ENCODE measurements around the gene ZNF668.
"Not testable (repeated sequence)": the region's sequence is repeated elsewhere in the genome, so short reads cannot be mapped to it uniquely, and the experiment has no call there.

The ZNF668 gene

GRCh38 chr16:31023252-31023602, 50.8 kb downstream of the ZNF668 start:
- TF ChIP-seq CTCF (IDR thresholded peaks at IDR 0.05; ENCODE audit: low read length, missing control alignments), result no peak
- DNase-seq (ENCODE audit: low read depth), result no peak
- no peak overlapping the region for H3K4me3 ChIP-seq (replicated peaks; ENCODE audit: low read depth, low read length)

GRCh38 chr16:31022544-31023251, 51.3 kb downstream of the ZNF668 start:
- H3K4me3 ChIP-seq (replicated peaks; ENCODE audit: low read depth, low read length), result no peak overlapping the region
- no peak for TF ChIP-seq CTCF (IDR thresholded peaks at IDR 0.05; ENCODE audit: low read length, missing control alignments)
- no peak for DNase-seq (ENCODE audit: low read depth)

- H3K4me3 ChIP-seq (replicated peaks; ENCODE audit: low read depth, low read length), result no peak overlapping the region
- no peak for TF ChIP-seq CTCF (IDR thresholded peaks at IDR 0.05; ENCODE audit: low read length, missing control alignments)
- no peak for DNase-seq (ENCODE audit: low read depth)
Measured at GRCh38 chr16:31020536-31020935, 53.5 kb downstream of the ZNF668 start.

- not testable (repeated sequence) for H3K4me3 ChIP-seq (replicated peaks; ENCODE audit: low read depth, low read length); DNase-seq (ENCODE audit: low read depth)
Measured at GRCh38 chr16:31017756-31018155, 56.3 kb downstream of the ZNF668 start.

- TF ChIP-seq CTCF (IDR thresholded peaks at IDR 0.05; ENCODE audit: low read length, missing control alignments), result no peak
- DNase-seq (ENCODE audit: low read depth), result no peak
- H3K4me3 ChIP-seq (replicated peaks; ENCODE audit: low read depth, low read length), result no peak overlapping the region
Measured at GRCh38 chr16:31016018-31016417, 58.0 kb downstream of the ZNF668 start.

- H3K4me3 ChIP-seq (replicated peaks; ENCODE audit: low read depth, low read length); DNase-seq (ENCODE audit: low read depth): not testable (repeated sequence)
Measured at GRCh38 chr16:31013292-31013691, 60.7 kb downstream of the ZNF668 start.

- not testable (repeated sequence) for DNase-seq (ENCODE audit: low read depth); H3K4me3 ChIP-seq (replicated peaks; ENCODE audit: low read depth, low read length)
Measured at GRCh38 chr16:31011815-31012214, 62.2 kb downstream of the ZNF668 start.
